SK-N-SH treated with all-trans-retinoic acid at 6 μM for 48 hours (cell line): ENCODE results near the gene FES.

Experiments used
- ATAC-seq: fragments of 200-7000 bp; cut with Tn5 transposase; 3 replicates; pipeline ENCODE4 v1.9.1; 2020; ENCODE audit warnings: mild to moderate bottlenecking, moderate library complexity
- ARNTL ChIP-seq: fragments of 450-650 bp; formaldehyde crosslinking; IDR thresholded peaks from 2 replicates; pipeline ENCODE4 v1.5.0; 2020; ENCODE audit warnings: low read depth, mild to moderate bottlenecking, moderate library complexity, borderline replicate concordance
- BACH2 ChIP-seq: fragments of 250-450 bp; sonication (Bioruptor Pico); IDR thresholded peaks from 2 replicates; pipeline ENCODE4 v1.9.0; 2021; ENCODE audit warnings: mild to moderate bottlenecking, borderline replicate concordance
- CREB5 ChIP-seq: fragments of 250-450 bp; sonication (Bioruptor Pico); IDR thresholded peaks from 2 replicates; pipeline ENCODE4 v1.5.1; 2020; ENCODE audit warnings: low read depth, mild to moderate bottlenecking, moderate library complexity
- CSDC2 ChIP-seq: fragments of 250-450 bp; sonication (Bioruptor Pico); IDR thresholded peaks from 2 replicates; pipeline ENCODE4 v1.5.0; 2020; ENCODE audit warnings: mild to moderate bottlenecking, moderate library complexity
- CSRNP3 ChIP-seq: fragments of 250-450 bp; sonication (Bioruptor Pico); IDR thresholded peaks from 2 replicates; pipeline ENCODE4 v1.5.1; 2021; ENCODE audit warnings: mild to moderate bottlenecking, moderate library complexity
- ESRRG ChIP-seq: fragments of 250-450 bp; sonication (Bioruptor Pico); IDR thresholded peaks from 2 replicates; pipeline ENCODE4 v1.6.1; 2021; ENCODE audit warnings: mild to moderate bottlenecking
- GLIS3 ChIP-seq: fragments of 250-450 bp; sonication (Bioruptor Pico); IDR thresholded peaks from 2 replicates; pipeline ENCODE4 v1.5.0; 2020; ENCODE audit warnings: mild to moderate bottlenecking, moderate library complexity
- ISL1 ChIP-seq: fragments of 250-450 bp; sonication (Bioruptor Pico); IDR thresholded peaks from 2 replicates; pipeline ENCODE4 v2.1.2; 2022; ENCODE audit warnings: mild to moderate bottlenecking, moderate library complexity
- OSR1 ChIP-seq: fragments of 250-450 bp; sonication (Bioruptor Pico); IDR thresholded peaks from 2 replicates; pipeline ENCODE4 v1.8.0; 2022; ENCODE audit warnings: moderate library complexity, mild to moderate bottlenecking, inconsistent platforms
- PATZ1 ChIP-seq: fragments of 250-450 bp; sonication (Bioruptor Pico); IDR thresholded peaks from 2 replicates; pipeline ENCODE4 v1.8.0; 2020; ENCODE audit warnings: mild to moderate bottlenecking, moderate library complexity, borderline replicate concordance
- POU6F1 ChIP-seq: fragments of 250-450 bp; sonication (Bioruptor Pico); IDR thresholded peaks from 2 replicates; pipeline ENCODE4 v1.8.0; 2021; ENCODE audit warnings: low read depth, mild to moderate bottlenecking, moderate library complexity, borderline replicate concordance
- PPARA ChIP-seq: fragments of 250-450 bp; sonication (Bioruptor Pico); IDR thresholded peaks from 2 replicates; pipeline ENCODE4 v1.5.0; 2020; ENCODE audit warnings: mild to moderate bottlenecking, borderline replicate concordance
- RARB ChIP-seq: fragments of 250-450 bp; sonication (Bioruptor Pico); IDR thresholded peaks from 2 replicates; pipeline ENCODE4 v1.8.0; 2021; ENCODE audit warnings: mild to moderate bottlenecking, moderate library complexity
- SNAI2 ChIP-seq: fragments of 250-450 bp; sonication (Bioruptor Pico); IDR thresholded peaks from 2 replicates; pipeline ENCODE4 v1.5.0; 2020; ENCODE audit warnings: mild to moderate bottlenecking, moderate library complexity
- TCF4 ChIP-seq: fragments of 250-450 bp; sonication (Bioruptor Pico); IDR thresholded peaks from 2 replicates; pipeline ENCODE4 v1.8.0; 2021; ENCODE audit warnings: mild to moderate bottlenecking, moderate library complexity, borderline replicate concordance
- TOX ChIP-seq: fragments of 250-450 bp; sonication (Bioruptor Pico); IDR thresholded peaks from 2 replicates; pipeline ENCODE4 v1.8.0; 2021; ENCODE audit warnings: mild to moderate bottlenecking, moderate library complexity, borderline replicate concordance
- TSHZ2 ChIP-seq: fragments of 250-450 bp; sonication (Bioruptor Pico); IDR thresholded peaks from 2 replicates; pipeline ENCODE4 v1.5.0; 2020; ENCODE audit warnings: mild to moderate bottlenecking, moderate library complexity
- ZC3H10 ChIP-seq: fragments of 250-450 bp; sonication (Bioruptor Pico); IDR thresholded peaks from 2 replicates; pipeline ENCODE4 v1.5.1; 2021; ENCODE audit warnings: mild to moderate bottlenecking, moderate library complexity
- ZFP3 ChIP-seq: fragments of 250-450 bp; sonication (Bioruptor Pico); IDR thresholded peaks from 2 replicates; pipeline ENCODE4 v1.5.0; 2020; ENCODE audit warnings: mild to moderate bottlenecking, moderate library complexity
- ZFP30 ChIP-seq: fragments of 450-650 bp; formaldehyde crosslinking; IDR thresholded peaks from 2 replicates; pipeline ENCODE4 v1.5.0; 2022; ENCODE audit warnings: mild to moderate bottlenecking, moderate library complexity
- ZNF565 ChIP-seq: fragments of 450-650 bp; formaldehyde crosslinking; conservative IDR thresholded peaks from 2 replicates; pipeline ENCODE4 v1.5.0; 2020; ENCODE audit warnings: low read depth, mild to moderate bottlenecking, moderate library complexity
- ZNF70 ChIP-seq: fragments of 450-650 bp; formaldehyde crosslinking; IDR thresholded peaks from 2 replicates; pipeline ENCODE4 v1.5.0; 2020; ENCODE audit warnings: mild to moderate bottlenecking, moderate library complexity
- ZNF8 ChIP-seq: fragments of 450-650 bp; formaldehyde crosslinking; IDR thresholded peaks from 2 replicates; pipeline ENCODE4 v1.5.0; 2020; ENCODE audit warnings: mild to moderate bottlenecking, moderate library complexity

FES gene

GRCh38 chr15:90881978-90882721 is 2.2 kb upstream of the FES start:
- no peak for ATAC-seq
- no peak for TF ChIP-seq CSRNP3 (CRISPR knock-in tag)
- TF ChIP-seq RARB (CRISPR knock-in tag): no peak
- TF ChIP-seq ISL1: no peak
- TF ChIP-seq CSDC2 (CRISPR knock-in tag): no peak
- TF ChIP-seq GLIS3 (CRISPR knock-in tag): no peak
- no peak for TF ChIP-seq ZC3H10 (CRISPR knock-in tag)
- TF ChIP-seq TOX: no peak
- no peak for TF ChIP-seq TSHZ2 (CRISPR knock-in tag)
- no peak for TF ChIP-seq POU6F1 (CRISPR knock-in tag)
- no peak for TF ChIP-seq BACH2
- no peak for TF ChIP-seq SNAI2 (CRISPR knock-in tag)
- no peak for TF ChIP-seq ZNF565 (CRISPR knock-in tag)
- no peak for TF ChIP-seq ZFP30
- no peak for TF ChIP-seq ARNTL
- TF ChIP-seq ZNF70: no peak
- TF ChIP-seq PPARA (CRISPR knock-in tag): no peak
- TF ChIP-seq ZFP3 (CRISPR knock-in tag): no peak
- no peak for TF ChIP-seq ESRRG (CRISPR knock-in tag)
- no peak for TF ChIP-seq CREB5
- TF ChIP-seq ZNF8 (CRISPR knock-in tag): no peak

- TF ChIP-seq CREB5: no peak
- no peak for ATAC-seq
Measured at GRCh38 chr15:90882781-90883525, 1.4 kb upstream of the FES start.

GRCh38 chr15:90883526-90883975 is 753 bp upstream of the FES start:
- ATAC-seq: no peak; the same call in 2 of the 3 replicates
- TF ChIP-seq PATZ1 (no peak), ZNF8 (CRISPR knock-in tag) (no peak), ISL1 (no peak), ARNTL (no peak), ZNF565 (CRISPR knock-in tag) (no peak), TCF4 (CRISPR knock-in tag) (no peak), TOX (no peak), ESRRG (CRISPR knock-in tag) (no peak), SNAI2 (CRISPR knock-in tag) (no peak), CSRNP3 (CRISPR knock-in tag) (no peak), PPARA (CRISPR knock-in tag) (no peak), BACH2 (no peak), RARB (CRISPR knock-in tag) (no peak), ZC3H10 (CRISPR knock-in tag) (no peak), OSR1 (CRISPR knock-in tag) (no peak), ZFP30 (no peak), ZNF70 (no peak)
